GM12874 (cell line): ENCODE data around the gene RAB26.

Source experiments
- TF ChIP-seq, protein P1 (sequence below): IDR thresholded peaks from 2 replicates; pipeline ENCODE4 v1.5.1; 2011; ENCODE audit warnings: low read depth, mild to moderate bottlenecking, control low read depth, low read length, moderate library complexity; ENCODE audit not compliant: insufficient read depth

The RAB26 gene

DNA sequence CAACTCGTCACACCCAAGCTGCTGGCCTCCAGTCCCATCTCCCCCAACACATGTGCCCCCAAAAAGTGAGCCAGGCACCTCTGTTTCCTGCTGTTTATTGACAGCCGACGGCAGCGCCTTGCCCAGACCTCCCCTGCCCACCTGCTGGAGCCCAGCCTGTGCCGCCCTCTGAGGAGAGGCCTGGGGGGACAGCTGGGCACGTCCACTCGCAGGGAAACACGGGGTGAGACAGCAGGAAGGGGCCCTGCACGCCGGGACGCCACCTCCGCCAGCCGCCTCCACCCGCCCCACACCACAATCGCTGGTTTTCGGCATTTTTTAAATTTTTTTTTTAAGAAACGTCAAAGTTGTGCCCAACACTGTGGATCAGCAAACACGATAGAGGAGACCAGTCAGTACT lies 28.7 kb downstream of the RAB26 start:
- TF ChIP-seq, protein P1, sequence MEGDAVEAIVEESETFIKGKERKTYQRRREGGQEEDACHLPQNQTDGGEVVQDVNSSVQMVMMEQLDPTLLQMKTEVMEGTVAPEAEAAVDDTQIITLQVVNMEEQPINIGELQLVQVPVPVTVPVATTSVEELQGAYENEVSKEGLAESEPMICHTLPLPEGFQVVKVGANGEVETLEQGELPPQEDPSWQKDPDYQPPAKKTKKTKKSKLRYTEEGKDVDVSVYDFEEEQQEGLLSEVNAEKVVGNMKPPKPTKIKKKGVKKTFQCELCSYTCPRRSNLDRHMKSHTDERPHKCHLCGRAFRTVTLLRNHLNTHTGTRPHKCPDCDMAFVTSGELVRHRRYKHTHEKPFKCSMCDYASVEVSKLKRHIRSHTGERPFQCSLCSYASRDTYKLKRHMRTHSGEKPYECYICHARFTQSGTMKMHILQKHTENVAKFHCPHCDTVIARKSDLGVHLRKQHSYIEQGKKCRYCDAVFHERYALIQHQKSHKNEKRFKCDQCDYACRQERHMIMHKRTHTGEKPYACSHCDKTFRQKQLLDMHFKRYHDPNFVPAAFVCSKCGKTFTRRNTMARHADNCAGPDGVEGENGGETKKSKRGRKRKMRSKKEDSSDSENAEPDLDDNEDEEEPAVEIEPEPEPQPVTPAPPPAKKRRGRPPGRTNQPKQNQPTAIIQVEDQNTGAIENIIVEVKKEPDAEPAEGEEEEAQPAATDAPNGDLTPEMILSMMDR = no peak

DNA sequence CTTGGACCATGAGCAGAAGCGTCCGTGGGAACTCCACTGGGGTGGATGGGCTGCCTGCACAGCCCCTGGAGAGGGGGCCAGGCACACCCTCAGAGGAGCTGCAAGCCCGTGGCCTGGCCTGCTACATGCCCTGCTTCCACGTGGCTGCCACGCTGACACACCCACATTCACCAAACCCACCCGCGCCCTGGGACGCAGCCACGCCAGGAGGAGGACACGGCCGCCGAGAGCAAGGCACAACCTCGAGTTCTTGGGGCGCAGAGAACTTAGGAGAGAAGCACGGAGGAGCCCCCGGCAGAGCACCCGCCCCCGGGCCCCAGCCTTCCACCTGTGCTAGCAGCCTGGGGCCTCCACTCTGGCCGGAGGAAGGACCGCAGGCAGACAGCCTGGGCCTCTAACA lies 29.1 kb downstream of the RAB26 start:
- TF ChIP-seq, protein P1 = no peak

DNA sequence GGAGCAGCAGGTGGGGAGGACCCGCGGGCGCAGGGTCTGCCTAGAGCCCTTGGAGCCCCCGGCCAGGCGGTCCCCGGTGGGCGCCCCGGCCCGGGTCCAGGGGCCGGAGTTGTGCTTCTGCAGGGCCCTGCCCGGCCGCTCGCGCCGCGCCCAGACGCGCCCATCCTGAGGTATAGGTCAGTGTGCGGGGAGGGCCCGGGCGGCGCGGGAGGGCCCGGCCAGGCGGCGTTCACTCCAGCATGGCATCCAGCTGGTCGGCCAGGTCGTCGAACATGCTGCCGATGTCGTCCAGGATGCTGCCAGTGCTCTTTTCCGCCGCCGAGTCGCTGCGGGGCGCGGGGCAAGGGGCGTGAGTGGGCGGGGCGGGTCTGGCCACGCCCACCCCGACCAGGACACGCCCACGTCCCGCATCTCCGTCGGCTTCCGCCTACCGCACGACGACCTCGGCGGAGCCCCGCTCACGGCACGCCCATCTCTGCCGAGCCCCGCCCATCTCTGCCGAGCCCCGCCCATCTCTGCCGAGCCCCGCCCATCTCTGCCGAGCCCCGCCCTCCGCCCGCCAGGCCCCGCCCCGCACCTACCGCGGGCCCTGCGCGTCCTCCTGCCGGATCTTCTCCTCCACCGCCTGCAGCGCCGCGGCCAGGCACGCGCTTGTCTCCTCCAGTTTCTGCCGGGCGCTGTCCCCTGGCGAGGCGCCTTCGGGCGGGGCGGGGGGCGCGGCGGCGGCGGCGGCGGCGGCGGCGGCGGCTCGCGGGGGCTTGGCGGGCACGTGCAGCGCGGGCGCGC lies 30.1 kb downstream of the RAB26 start:
- TF ChIP-seq, protein P1 = no peak

DNA sequence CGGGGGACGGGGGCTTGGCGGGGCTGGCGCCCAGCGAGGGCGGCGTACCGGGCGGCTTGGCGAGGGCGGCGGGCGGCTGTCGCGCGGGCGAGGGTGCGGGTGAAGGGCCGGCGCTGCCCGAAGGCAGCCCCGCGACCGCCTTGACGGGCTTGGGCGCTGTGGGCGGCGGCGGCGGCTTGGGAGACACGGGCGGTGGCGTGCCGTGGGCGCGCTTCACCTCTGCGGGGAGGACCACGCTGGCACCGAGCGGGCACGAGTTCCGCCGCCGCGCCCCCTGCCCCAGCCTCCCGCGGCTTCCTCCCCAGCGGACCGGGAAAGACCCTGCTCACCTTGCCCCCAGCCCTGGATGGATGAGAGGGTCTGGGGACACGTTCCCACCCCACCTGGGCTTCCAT lies 30.7 kb downstream of the RAB26 start:
- TF ChIP-seq, protein P1 = no peak

DNA sequence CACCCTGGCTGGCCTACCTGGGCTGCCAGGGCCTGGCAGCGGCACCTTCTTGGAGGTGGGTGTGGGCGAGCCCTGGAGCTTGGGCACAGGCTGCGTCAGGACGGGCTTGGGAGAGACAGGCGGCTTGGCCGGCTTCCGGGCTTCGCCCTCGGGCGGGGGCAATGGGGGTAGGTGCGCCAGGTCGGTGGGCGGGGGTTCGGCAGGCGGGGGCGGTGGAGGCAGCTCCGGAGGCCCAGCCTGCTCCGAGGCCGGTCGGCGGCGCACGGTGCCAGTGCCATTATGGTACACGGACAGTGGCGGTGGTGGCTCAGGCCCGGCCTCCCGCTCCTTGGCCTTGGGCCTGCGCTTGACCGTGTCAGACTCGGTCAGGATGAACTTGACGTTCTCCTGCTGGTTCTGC lies 31.2 kb downstream of the RAB26 start:
- TF ChIP-seq, protein P1 = no peak

DNA sequence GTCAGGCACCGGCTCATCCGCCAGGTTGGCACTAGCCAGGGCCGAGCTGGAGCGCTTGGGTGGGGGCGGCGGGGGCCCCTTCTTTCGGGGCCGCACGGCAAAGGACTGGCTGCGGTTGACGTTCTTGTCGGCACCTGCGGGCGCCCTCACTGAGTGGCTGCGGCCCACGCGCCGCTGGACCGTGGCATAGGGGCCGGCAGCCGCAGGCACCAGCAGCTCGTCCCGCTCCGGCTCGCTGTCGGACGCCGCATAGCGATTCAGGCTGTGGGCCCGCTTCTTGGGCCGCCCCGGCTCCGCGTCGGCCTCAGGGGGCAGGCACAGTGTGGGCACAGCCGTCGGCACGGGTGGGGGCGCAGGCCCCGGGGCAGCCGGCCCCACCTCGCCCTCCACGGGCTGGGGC lies 32.0 kb downstream of the RAB26 start:
- TF ChIP-seq, protein P1 = no peak

DNA sequence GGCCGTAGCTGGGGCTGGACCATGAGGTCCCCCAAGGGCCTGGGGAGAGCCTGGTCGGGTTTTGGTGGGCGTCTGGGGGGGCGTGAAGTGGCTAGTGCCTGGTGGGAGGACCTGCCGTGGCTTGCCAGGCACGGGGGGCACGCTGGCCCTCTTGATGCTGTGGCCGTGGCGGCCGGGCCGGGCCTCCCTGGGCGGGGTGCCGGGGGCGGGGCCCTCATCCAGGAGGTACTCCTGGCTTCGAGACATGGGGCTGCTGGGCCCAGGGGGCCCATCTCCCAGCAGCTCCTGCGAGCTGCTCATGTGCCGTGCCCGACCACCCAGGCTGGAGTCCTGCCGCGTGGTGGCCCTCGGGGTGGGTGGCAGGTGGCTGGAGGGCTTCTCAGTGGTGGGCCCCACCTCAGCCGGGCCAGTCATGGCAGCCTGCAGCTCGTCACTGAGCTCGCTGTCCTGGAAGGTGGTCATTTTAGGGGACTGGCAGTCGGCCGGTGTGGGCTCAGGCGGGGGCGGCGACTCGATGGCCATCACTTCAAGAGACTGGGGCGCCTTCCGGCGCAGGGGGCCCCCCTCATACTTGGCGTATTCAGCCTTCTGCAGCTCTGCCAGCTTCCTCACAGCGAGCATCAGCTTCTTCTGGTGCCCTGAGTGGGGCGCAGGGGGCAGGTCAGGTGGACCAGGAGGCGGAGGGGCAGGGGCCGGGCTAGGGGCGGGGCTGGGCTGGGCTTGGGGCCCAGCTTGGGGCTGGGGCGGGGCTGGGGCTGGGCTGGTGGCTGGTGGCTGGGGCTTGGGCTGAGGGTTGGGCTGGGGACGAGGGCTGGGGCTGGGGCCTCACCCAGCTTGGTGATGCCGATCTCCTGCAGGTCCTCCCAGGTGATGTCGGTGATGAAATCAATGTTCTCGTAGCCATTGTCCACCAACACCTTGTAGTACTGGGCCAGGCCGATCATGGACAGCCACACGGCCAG lies 32.8 kb downstream of the RAB26 start:
- TF ChIP-seq, protein P1 = no peak
